COR-L47 (cell line): Measurements from ENCODE around the gene MICU1.

ENCODE experiments used
- DNase-seq: peaks from one replicate; lab custom pipeline; 2025; lab: John Stamatoyannopoulos, UW

Gene MICU1

DNA sequence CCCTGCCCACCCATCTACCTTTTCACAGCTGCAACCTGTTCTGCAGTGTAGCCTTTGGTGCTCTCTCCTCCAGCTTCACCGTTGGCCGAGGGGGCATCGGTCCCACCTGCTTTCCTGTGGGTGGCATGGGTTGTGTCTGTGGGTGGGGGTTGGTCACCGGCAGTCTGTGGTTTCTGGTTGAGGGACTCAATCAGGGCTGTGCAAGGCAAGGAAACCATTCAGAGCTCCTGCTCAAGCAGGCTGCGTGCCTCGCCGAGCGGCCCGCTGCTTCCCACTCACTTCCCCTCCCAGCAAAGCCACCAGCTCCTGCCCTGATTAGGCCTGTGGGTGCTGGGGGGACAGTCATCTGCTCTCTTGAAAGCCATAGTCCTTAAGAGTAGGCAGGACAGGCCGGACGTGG lies 280.9 kb downstream of the MICU1 start:
- no peak for DNase-seq

- DNase-seq, result no peak
Observed at GRCh38 chr10:72342911-72343310, 283.0 kb downstream of the MICU1 start.

DNA sequence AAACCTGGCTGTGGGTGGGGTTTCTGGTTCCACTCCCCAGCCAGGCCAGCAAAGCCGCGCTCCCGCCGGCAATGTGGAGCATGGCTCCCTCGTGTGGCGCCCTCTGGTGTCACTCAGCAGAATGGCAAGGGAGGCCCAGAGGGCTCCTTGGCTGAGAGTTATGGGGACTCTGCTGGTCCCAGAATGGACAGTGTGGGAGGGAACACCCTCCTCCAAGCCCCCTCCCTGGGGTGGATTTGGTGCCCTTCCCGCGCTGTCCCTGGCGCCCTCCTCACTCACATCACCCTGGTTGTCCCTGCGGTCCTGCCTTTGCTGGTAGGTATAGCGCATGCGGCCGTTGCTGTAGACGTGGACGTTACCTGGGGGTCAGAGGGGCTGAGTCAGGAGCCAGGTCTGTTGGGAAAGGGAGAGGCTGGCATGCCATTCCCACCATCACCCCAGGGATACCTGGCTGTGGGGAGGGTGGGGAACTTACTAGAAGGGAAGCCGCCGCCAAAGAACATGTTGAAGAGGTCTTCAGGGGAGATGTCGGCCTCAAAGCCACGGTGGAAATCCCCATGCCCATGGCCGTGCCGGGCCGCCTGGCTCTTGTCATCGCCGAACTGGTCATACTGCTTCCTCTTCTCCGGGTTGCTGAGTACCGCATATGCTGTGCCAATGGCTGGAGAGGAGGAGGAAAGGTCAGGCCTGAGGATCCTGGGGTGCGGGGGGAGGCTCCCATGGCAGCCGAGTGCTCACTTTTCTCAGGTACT lies 285.2 kb downstream of the MICU1 start:
- peak; percentile 5 for DNase-seq

GRCh38 chr10:72338180-72338579 lies 287.7 kb downstream of the MICU1 start:
- DNase-seq, result no peak

DNA sequence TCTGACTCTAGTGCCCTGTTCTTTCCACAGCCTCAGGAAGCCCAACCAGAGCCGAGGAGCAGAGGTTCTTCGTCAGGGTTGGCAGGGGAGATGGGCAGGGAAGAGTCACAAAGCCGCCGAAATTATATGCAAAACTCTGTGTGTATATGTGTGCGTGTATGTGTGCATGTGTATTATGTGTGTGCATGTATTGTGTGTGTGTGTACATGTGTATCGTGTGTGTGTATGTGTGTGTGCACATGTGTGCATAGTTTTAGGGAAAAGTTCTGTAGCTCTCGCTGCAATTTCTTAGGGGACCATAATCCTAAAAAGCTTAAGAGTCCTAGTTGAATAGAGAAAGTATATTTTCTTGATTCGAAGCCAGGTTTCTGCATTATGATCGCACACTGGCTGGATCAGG lies 288.2 kb downstream of the MICU1 start:
- no peak for DNase-seq

- DNase-seq, result peak; percentile 50
Observed at GRCh38 chr10:72337039-72337629, 288.7 kb downstream of the MICU1 start.

DNA sequence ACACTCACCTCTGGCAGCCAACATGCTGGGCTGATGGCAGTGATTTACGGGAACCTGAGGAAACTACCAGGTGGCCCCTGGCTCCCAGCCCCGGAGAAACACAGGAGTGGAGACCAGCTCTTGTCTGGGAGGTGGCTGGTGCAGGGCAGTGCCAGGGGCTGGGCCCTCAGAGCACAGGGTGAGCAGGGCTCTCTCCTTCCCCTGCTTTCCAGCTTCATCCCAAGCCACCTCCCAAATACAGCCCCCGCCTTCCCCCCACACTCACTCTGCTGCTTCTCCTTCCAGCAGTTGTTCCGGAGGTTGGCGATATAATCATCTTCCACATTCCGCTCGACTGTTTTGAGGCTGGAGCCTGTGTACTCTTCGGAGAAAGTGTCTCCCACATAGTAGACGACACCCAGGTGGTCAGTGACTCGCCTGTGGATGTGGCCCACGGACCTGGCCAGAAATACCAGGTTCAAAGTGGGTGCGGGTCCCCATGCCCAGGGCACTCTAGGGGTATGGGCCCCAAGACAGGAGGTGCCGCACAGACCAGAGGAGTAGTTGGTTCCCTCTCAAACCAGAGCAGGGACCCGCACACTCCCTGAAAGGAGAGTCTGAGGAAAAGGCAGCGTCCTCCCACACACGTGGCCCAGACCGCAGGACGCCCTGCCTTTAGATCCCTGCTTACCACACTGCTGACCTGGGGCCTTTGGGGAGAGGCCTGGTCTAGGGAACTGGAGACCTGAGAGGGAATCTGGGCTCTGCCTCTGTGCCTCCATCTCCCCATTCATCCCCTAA lies 289.4 kb downstream of the MICU1 start:
- DNase-seq, result no peak

DNA sequence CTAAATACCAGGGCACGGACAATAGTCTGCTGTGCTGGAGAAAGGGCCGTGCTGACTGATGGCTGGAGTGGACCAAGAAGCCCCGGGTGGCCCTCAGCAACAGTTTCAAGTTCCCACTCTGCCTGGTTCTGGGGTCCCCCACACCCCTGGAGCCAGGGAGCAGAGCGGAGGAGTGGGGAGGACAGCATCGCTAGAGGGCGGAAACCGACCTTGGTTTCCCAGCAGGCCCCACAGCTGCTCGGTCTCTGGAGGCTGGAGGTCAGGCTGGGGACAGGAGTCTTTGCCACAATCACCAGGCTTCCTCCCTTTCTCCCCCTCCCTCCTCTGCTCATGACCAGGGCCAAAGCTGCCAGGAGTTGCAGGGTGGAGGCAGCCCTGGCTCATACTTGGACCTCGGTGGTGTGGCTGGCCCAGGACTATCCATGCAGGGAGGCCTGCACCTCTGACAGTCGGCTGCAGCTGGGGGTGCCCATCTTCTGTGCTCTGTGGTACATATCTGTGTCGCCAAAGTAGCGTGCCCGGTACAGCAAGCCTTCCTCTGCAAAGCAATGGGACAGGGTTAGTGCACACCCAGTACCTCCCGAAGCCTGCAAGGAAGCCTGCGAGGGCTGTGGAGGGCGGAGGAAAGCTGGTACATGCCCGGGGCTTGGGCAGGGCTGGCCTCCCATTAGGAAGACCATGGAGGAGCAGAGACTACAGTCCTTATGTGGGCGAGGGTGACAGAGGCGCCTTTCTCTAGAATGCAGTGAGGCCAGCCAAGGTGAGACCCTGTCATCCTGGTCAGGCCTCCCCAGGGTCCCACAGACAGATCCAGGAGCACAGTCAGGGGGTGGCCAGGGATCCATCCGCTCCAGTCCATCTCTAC lies 290.3 kb downstream of the MICU1 start:
- no peak for DNase-seq

- no peak for DNase-seq
Observed at GRCh38 chr10:72334825-72335393, 291.0 kb downstream of the MICU1 start.

DNA sequence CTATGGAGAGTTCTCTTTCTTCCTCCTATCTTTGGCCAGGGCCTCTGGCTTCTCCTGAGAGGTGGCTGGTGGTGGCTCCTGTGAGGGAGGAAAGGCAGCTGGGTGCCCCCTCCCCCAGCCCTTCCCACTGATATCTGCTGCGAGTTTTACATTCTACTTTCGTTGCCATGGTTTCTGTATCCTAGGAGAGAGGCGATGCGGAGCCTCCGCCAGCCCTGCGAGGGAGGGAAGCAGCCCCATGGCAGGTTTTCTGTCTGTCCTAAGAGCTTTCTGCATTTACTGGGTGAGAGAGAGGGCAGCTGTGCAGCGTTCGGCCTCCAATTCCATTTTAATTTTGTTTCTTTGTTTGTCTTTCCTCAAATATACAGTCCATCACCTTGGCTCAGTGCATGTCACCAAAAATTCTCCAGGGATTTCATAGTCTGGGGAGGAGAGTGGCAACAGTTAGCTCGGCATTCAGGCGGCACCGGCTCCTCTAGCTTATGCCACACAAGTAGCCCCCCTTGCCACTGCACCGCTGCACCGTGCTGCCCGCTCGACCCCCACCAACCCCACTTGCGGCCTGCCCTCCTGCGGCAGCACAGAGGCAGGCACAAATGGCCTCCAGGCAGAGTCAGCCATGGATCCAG lies 291.6 kb downstream of the MICU1 start:
- DNase-seq, result peak; percentile 77

DNA sequence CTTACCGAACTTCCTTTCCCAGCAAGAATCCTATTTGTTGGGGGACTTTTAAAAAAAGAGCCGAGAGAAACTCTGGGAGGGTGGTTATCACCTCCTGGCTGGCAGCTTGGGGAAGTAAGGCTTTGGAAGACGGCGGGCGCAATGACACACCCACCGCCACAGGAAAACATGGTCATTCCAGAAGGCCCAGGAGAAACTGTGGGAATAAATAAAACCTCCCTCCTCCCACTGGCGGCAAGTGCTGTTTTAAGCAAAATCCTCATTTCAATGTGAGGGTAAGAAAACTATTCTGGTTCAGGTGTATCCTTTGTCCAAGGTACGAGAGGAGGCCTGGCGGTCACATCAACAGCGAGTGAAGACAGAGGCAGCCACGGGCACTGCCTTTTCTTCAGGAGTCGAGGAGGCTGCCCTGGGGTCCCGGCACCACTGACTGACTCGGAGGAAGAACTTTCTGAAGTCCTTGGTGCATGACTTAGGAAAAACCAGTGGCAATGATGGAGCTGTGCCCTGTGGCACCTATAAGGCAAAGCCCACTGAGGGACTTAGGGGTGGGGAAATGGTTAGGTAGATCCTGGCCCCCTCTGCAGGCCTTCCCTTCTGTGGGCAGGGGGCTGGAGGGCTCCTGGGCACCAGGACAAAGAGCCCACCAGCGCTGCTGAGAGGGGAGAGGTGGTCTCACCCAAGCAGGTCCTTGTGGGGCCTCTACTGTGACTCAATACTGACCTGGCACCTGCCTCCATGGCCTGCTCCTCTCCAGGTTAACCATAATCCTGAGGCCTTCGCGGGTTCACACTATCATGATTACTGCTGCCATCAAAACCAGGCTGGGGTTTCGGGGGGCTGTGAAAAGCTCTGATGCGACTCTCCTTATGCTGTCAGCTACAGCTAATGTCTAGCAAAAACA lies 292.5 kb downstream of the MICU1 start:
- no peak for DNase-seq

DNA sequence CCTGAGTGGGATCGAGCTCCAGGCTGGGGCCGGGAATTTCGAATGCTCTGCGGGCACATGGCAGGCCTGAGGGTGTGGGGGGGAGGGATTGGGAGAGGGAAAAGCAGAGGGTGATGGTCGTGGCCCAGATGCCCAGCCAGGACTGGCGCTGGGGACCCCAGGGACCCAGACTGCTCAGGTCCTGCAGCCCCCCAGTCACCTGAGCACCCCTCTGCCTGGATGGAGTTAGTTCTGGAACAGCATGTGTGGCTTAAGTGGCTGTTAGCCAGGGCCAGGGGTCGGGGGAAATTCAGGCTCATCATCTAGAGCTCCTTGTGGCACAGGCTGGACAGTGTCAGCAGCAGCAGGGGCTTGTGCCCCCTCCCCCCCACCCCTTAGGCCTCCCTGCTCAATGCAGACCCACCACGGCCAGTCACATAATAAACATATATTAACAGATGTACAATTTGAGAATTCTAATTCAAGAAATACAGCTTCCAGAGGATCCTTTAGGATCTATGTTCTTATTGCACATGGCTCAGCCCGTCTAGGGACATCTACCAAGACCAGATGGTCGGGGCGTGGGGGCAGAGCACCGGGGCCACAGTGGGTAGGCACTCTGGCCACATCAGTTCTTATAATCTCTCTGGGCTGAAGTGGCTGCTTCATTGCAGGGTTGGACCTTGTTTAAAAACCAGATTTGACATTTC lies 293.3 kb downstream of the MICU1 start:
- DNase-seq, result no peak

GRCh38 chr10:72331575-72332422 lies 294.1 kb downstream of the MICU1 start:
- DNase-seq, result peak; percentile 91

DNA sequence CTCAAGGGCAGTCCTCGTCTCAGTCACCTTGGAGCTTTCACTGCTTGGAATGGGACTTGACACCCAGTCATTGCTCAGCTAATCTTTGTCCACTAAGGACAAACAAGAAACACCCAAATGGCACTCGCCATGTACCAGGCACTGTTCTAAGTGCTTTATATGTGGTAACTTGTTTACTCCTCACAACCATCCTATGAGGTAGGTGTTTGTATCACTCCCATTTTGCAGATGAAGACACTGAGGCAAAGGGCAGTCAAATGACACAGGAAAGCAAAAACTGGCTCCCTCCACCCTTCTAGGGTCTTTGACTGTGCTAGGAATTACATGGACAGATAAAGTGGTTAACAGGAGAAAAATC lies 295.8 kb downstream of the MICU1 start:
- no peak for DNase-seq

- DNase-seq, result no peak
Observed at GRCh38 chr10:72329290-72330068, 296.4 kb downstream of the MICU1 start.

DNA sequence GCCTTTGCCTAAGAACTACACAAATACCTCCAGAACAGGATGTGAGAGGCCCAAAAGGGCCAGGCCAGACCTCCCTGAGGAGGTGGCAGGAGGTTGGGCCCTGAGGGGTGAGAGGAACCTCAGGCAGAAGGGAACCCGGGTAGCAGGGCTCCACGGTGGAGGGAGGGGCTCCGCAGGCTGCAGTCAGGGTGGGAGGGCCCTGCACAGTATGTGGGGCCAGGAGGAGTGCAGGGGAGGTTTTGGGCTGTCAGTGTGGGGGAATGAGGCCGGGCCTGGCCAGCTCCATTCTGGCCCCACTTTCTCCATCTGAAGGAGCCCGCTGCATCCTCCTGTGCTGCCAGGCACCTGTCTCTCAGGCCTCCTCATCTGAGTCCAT lies 297.1 kb downstream of the MICU1 start:
- DNase-seq, result no peak

DNA sequence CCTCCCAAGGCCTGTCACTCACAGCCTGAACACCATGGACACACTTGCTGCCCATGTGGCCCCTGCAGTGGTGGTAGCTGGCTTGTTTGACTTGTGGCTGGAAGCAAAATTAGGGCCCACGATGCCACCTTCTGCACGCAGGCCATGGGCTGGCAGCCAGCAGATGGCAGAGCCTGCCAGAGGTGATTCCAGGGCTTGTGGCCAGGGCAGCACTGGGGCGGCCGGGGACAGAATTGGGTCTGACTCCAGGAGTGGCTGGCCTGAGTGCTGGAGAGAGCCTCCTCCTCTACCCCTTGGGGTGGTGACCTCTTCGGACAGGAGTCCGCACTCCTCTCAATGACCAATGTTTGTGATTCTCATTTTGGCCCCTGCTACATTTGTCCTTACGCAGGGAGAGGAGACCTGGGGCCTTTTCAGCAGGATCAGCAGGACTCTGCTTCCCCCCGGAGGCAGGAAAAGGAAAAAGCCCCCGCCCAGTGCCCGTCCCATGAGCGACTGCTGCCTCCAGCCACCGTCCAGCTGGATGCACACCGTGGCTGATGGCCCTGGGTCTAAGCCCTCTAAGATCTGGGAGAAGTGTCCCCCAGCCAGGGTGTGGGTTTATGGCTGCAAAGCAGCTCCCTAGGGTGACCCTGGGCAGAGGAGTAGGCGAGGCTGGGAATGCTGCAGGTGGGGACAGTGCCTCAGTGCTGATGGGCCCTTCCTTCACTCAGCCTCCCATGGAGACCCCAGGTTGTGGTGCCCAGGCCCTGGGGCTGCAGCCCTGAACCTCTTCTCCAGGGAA lies 297.6 kb downstream of the MICU1 start:
- peak; percentile 32 for DNase-seq
